ENCODE results near the gene CDK5R2.

DNA sequence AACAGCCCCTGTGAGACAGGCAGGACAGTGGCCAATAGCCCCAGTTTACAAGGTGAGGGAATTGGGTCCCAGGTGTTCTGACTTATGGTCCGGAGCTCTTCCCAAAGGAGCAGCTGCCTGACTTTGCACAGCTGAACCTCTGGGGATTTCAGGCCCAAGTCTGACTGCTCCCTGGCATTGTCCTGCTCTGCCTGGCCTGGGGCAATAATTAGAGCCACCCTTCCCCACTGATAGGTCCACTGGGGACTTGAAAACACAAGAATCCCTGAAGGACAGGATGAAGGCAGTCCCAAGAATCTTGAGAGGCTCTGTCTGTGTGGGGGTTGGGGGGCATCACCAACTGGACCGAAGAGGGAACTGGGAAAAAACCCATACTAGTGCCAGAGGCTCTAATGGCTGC, 29.2 kb downstream of the CDK5R2 start:
- TF ChIP-seq, protein P1, sequence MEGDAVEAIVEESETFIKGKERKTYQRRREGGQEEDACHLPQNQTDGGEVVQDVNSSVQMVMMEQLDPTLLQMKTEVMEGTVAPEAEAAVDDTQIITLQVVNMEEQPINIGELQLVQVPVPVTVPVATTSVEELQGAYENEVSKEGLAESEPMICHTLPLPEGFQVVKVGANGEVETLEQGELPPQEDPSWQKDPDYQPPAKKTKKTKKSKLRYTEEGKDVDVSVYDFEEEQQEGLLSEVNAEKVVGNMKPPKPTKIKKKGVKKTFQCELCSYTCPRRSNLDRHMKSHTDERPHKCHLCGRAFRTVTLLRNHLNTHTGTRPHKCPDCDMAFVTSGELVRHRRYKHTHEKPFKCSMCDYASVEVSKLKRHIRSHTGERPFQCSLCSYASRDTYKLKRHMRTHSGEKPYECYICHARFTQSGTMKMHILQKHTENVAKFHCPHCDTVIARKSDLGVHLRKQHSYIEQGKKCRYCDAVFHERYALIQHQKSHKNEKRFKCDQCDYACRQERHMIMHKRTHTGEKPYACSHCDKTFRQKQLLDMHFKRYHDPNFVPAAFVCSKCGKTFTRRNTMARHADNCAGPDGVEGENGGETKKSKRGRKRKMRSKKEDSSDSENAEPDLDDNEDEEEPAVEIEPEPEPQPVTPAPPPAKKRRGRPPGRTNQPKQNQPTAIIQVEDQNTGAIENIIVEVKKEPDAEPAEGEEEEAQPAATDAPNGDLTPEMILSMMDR (conservative IDR thresholded peaks at IDR 0.05) = no peak
- TF ChIP-seq ZFX (IDR thresholded peaks at IDR 0.05) = no peak

Data from C4-2B (cell line).